Epithelial cell of proximal tubule (primary cell): ENCODE results near the gene WASHC4. TPM values are rescaled to one million over a fixed set of nuclear protein-coding genes. Genes with fewer than 3 reads are reported as not detected.
A peak's percentile ranks its signal among the peaks of the same experiment; 100 is the strongest.

ENCODE experiments used
- DNase-seq: peaks from one replicate; pipeline ENCODE4 v3.0.0-alpha.2; 2011; ENCODE audit warnings: low read depth
- H3K4me3 ChIP-seq: 2 replicates; pipeline ENCODE4 v1.5.1; 2011; ENCODE audit warnings: low read depth, mild to moderate bottlenecking, low read length
- CTCF ChIP-seq: conservative IDR thresholded peaks from 2 replicates; pipeline ENCODE4 v1.5.1; 2012; ENCODE audit warnings: low read depth, mild to moderate bottlenecking, low read length
- total RNA-seq: library from RNA; depleted of rRNA; stranded (reverse); fragments of >200 nt; gene quantifications from 2 replicates; pipeline ENCODE4 v1.2.3, GENCODE V29; 2015

The WASHC4 gene
- total RNA-seq, 1 donor from 2014 or later: 47.5 TPM

- peak overlapping the region; percentile 50 for H3K4me3 ChIP-seq
- no peak for TF ChIP-seq CTCF
- DNase-seq: no peak
Measured at GRCh38 chr12:105083551-105084105, 23.9 kb upstream of the WASHC4 start.

GRCh38 chr12:105084251-105085250 is 23.0 kb upstream of the WASHC4 start, which contains the start of gene ALDH1L2:
Gene ALDH1L2, minus strand, starts transcription at chr12:105084458. Its CDS starts 22 bp downstream, at chr12:105084436.
- no peak for DNase-seq
- peak within 1 kb of the TSS; percentile 50 for H3K4me3 ChIP-seq
- no peak for TF ChIP-seq CTCF

GRCh38 chr12:105085501-105085900 is 22.0 kb upstream of the WASHC4 start:
- TF ChIP-seq CTCF: no peak
- no peak for DNase-seq
- no peak overlapping the region for H3K4me3 ChIP-seq

GRCh38 chr12:105089817-105090216 is 17.7 kb upstream of the WASHC4 start:
- no peak overlapping the region for H3K4me3 ChIP-seq
- no peak for TF ChIP-seq CTCF
- no peak for DNase-seq

GRCh38 chr12:105090361-105090760 is 17.2 kb upstream of the WASHC4 start:
- no peak for TF ChIP-seq CTCF
- H3K4me3 ChIP-seq: no peak overlapping the region
- no peak for DNase-seq

- no peak for DNase-seq
- TF ChIP-seq CTCF: no peak
- H3K4me3 ChIP-seq: no peak overlapping the region
Measured at GRCh38 chr12:105091476-105092206, 15.9 kb upstream of the WASHC4 start.
